HPDE6-E6E7 (cell line): ENCODE measurements around the gene URI1.

Experiments used
- DNase-seq: peaks from one replicate; pipeline ENCODE4 v3.0.0; 2011; ENCODE audit warnings: missing footprints; ENCODE audit errors: extremely low spot score

Gene URI1

DNA sequence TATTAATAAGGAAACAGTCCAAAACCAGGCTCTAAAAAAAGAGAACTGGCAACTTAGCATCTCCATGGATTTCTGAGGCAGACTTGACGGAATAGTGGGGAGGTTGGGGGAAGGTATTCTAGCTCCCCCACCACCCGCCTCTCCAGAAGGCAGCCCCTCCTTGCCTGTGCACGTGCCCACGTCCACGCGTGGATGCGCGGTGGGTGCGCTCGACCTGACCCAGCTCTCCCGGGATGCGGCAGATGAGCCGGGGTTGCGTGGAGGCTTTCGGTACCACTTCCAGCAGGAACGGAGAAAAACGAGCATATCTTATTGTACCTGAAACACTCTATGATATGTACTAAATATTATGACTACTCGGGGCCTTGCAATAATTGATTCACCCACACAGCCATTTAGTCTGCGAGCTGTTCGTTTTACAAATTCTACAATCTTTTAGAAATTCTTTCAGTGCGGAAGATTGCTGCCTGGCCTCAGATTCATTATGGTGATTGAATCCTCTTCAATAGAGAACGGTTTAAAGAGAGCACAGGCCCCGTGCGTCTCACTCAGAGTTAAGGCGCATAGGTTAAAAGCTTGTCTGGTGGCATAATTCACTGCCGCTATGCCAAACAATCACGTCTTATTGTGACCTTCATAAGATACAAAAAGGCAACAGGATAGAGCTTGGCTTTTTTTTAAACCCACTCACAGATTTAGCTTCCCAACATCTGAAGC, 117.9 kb downstream of the URI1 start:
- no peak for DNase-seq

- no peak for DNase-seq
These were observed 118.6 kb downstream of the URI1 start for GRCh38 chr19:30060531-30061222.

DNA sequence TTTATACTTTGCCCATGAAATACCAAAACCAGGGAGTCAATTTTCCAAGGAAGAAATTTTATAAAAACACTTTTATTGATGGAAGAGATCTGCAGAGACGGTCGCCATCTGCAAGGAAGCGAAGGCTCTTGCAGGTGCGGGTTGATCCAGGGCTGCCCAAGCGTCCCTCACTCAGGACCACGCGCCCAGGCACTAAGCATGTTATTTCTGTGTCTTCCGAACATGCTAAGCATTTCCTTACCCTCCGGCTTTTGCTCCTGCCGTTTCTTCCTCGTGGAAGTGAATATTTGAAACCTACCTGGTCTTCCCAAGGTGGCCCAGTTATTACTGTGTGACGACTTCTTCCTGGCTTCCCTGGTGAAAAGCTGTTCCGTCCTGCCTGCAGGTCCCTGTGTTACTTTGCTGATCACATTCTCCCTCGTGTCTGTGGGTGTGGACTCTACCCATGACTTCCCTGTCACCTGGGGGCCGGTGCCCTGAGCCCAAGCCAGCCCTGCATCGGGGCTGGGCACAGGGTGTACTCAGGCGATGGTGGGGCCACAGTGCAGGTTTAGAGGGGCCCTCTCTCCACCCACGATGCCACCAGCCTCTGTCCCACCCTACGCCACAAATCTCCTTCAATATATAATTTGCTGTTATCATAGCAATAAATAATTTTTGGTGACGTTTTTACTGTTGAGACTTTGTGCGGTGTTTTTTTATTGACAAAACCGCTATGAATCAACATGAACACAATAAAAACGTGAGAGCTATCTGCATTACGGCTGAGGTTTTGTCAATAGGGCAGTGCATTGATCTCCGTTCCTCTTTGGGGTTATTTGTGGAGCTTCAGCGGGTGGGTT, 119.4 kb downstream of the URI1 start:
- DNase-seq: no peak

GRCh38 chr19:30062065-30062906, 120.2 kb downstream of the URI1 start:
- no peak for DNase-seq

- DNase-seq: no peak
These were observed 121.0 kb downstream of the URI1 start for GRCh38 chr19:30062907-30063649.

DNA sequence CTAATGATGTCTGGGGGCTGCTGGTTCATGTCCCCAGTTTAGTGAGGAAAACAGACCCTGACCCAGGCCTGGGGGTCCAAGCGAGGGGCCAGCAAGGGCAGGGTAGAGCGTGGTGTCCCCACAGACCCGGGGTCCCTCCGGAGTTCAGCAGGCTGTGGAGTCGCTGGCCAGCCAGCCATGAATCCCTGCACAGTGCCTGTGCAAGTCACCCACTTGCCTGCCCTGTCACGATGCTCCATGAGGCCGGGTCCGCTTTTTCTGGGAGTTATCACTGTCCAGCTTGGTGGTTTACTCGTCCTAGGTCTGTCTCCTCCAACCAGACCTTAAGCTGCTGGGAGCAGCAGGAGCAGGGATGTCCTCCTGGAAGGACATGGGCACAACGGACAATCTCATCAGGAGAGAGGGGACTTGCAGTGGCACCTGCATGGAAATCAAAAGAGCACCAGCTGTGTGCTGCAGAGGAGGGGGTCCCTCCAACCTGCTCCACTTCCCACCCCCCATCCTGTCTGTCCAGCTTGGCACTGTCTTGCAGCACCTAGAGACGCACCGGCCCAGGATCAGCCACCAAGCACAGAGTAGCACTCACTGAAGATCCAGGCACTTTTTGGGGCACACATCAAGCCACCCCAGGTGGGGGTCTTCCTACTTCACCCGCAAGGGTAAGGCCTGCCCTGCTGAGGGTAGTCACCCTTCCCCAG, 121.8 kb downstream of the URI1 start:
- no peak for DNase-seq

- DNase-seq: no peak
These were observed 122.3 kb downstream of the URI1 start for GRCh38 chr19:30064348-30064699.

DNA sequence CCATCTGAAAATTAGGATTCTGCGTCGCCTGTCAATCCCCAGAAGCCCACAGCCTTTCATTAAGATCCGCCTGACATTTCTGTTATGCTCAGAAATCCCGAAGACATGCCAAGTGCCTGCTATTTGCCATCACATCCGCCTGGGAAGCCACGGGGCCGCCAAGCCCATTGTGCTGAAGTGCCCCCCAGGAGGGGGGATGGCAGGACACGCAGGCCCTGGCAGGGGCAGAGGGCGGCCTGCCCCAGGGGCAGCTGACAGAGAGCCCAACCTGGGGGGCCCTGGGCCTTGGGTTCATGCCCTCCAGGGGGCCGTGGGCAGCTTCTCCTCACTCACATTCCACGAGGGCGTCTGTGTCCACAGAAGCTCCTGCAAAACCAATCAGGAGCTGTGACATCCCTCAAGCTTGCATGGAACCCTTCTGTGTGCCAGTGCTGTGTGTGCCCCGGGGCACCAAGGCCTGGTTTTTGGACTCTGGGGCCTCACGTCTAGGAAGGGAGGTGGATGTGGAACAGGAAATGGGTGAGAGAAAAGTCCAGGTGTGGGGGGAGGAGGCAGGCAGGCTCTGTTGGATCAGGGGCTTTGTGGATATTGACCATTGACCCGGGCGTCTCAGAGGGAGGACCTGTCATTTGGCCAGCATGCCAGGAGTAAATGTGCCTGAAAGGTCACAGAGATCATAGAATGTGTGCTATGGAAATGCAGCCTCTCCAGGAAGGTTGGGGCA, 122.9 kb downstream of the URI1 start:
- DNase-seq: no peak

DNA sequence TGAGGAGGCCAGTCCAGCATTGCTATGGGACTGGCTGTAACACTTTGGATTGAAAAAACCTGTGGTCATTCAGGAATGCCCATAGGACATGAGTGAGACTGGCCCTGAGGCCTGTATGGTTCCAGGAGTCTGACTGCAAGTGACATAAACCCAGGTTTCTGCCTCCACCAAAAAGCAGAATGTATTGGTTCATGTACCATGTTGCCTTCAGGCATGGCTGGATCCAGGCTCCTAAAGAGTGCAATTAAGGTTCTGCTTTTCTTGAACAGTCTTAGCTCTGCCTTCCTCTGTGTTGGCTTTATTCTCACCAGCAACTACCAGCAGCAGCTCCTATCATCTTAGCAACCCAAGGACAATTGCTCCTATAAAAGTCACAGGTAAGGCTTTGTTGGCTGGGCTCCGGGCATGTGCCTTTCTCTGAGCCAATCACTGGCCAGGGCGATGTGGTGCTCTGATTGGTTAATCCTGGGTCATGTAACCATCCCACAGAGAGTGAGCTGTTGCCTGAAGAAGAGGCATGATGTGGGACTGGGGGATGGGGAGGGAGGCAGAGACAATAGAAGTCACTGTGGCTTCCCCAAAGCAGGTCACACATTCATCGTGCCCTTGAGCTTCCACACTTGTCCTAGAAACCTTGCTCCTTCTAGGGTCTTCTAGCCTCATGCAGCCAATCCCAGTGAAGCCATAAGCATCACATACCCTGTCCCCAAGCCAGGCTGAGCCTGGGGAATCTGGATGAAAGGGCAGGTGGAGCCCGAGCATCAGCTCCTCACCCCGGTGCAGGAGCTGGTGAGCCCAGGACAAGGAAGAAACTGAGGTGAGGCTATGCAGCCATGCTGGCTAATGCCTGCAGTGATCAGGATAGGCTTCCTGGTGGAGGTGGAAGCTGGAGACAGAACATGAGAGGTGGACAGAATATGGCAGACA, 123.9 kb downstream of the URI1 start:
- no peak for DNase-seq
